Measurements from ENCODE around the gene SURF2.

Gene SURF2

GRCh38 chr9:133401588-133401987 is 45.2 kb downstream of the SURF2 start:
- no peak for DNase-seq (ENCODE audit: low spot score)

- no peak for DNase-seq (ENCODE audit: low spot score)
Measured at GRCh38 chr9:133402689-133403088, 46.3 kb downstream of the SURF2 start.

- peak; percentile 36 for DNase-seq (ENCODE audit: low spot score)
Measured at GRCh38 chr9:133403766-133404453, 47.6 kb downstream of the SURF2 start.

DNA sequence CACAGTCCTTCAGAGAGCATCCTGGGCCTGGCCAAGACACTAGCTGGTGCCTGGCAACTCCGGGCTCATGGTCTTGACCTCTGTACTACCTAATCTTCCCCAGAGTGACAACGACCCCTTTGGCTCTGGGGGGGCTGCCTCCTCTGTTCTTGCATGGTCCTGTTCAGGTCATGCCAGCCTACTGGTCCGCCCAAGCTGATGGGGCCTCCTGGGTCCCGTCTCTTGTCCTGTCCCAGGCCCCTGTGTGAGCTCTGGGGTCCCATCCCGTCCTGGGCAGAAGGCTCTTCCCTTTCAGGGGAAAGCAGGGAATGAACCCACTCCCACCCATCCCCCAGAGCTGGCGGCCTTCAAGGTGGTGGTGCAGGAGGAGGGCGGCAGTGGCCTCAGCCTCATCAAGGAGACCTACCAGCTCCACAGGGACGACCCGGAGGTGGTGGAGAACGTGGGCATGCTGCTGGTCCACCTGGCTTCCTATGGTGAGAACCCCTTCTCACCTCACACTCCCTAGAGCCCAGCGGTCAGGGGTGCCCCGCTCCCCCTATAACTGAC is 48.2 kb downstream of the SURF2 start:
- DNase-seq (ENCODE audit: low spot score): no peak

GRCh38 chr9:133405508-133406438 is 49.4 kb downstream of the SURF2 start:
- peak; percentile 73 for DNase-seq (ENCODE audit: low spot score)

DNA sequence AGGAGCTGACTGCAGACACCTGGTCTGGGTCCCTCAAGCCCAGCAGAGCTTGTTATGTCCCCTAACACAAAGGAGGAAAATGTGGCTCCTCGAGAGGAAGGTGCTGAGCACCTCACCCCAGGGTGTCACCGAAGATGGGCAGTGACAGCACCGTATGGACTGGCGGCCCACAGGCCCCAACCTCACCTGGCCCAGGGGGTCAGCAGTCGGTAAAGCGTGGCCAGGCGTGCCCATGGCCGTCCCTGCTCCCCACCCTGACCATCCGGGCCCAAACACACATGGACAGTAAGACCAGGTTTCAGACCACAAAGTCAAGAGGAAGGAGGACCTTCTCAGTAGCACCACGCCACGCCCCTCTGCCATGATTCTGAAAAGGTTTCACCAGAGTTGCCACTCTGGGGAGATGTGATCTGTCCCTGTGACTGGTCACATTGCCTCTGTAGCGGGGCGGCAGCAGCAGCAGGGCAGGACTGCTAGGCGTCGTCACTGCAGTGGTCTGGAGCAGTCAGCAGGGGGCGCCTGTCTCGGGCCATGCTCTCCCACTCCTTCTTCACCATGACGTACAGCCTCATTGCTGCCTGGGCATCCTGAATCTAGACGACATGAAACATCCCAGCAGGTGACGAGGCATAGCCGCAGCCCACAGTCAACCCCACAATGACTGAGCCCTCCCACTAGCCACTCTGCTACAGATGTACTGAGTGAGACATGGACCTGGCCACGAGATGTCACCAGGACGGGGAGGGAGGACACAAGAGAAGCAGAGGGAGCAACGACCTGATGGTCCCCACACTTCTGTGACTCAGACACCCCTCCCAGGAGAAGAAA is 50.3 kb downstream of the SURF2 start:
- DNase-seq (ENCODE audit: low spot score): peak; percentile 91

- DNase-seq (ENCODE audit: low spot score): no peak
Measured at GRCh38 chr9:133408042-133408441, 51.7 kb downstream of the SURF2 start.

Measured in AG20443 (cell line).